Activated T-helper 1 cell treated with anti-CD3 and anti-CD28 coated beads, Interleukin-2, amount 50 U/mL, for 16 hours (primary cell): ENCODE data around the gene TNFRSF18.

Experiments
- DNase-seq, 2 donors: peaks; one replicate each; pipeline ENCODE4 v3.0.0-alpha.2; 2020; ENCODE audit warnings: low read depth in 1 of 2, low spot score in 1 of 2

Gene TNFRSF18

GRCh38 chr1:1213345-1214265 lies 7.2 kb upstream of the TNFRSF18 start, which contains the start of gene TNFRSF4:
TNFRSF4 (minus strand) TSS chr1:1214153; CDS start chr1:1214127, 26 bp downstream.
- DNase-seq: no peak

DNA sequence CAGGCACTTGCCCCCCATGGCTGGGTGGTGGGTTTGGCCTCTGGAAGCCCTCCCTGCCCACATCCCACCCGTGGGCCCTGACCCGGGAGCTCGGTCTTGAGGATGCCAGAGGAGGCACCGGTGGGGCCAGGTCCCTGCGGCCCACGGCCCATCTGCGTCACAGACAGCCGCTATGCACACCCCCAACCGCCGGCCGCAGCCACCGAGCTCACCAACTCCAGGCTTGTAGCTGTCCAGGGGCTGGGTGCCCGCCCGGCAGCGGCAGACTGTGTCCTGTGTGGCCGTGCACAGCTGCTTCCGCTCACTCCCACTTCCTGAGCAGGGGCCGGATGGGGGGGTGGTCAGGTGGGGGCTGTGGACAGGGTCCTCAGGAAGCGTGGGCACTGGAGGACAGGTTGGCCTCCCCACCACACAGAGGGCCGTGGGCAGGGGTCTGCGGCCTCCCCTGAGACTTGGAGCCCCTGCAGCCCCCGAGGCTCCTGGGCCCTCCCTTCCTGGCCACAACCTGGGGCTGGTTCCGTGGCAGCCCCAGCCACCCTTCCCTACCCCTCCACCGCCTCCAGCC lies 6.5 kb upstream of the TNFRSF18 start:
- DNase-seq: no peak

GRCh38 chr1:1211541-1212441 lies 5.4 kb upstream of the TNFRSF18 start:
- DNase-seq: no peak

- DNase-seq: no peak
These were observed 4.5 kb upstream of the TNFRSF18 start for GRCh38 chr1:1210726-1211540.

- no peak for DNase-seq
These were observed 2.5 kb upstream of the TNFRSF18 start for GRCh38 chr1:1208713-1209433.

DNA sequence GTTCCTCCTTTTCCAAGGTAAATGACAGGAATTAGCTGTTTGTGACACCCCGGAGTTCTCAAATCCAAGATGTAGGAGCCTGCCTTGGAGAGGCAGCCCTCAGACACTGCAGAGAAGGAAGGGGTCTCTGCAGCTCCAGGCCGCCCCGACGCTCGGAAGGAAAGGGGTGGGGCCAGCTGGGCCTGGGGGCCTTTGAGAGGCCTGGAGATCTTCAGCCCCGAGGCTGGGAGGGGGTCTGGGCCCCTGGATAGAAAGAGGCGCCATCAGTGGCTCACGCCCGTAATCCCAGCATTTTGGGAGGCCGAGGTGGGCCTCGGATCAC lies 1.1 kb upstream of the TNFRSF18 start:
- DNase-seq: no peak

GRCh38 chr1:1206966-1207531 lies 657 bp upstream of the TNFRSF18 start:
- DNase-seq: no peak

DNA sequence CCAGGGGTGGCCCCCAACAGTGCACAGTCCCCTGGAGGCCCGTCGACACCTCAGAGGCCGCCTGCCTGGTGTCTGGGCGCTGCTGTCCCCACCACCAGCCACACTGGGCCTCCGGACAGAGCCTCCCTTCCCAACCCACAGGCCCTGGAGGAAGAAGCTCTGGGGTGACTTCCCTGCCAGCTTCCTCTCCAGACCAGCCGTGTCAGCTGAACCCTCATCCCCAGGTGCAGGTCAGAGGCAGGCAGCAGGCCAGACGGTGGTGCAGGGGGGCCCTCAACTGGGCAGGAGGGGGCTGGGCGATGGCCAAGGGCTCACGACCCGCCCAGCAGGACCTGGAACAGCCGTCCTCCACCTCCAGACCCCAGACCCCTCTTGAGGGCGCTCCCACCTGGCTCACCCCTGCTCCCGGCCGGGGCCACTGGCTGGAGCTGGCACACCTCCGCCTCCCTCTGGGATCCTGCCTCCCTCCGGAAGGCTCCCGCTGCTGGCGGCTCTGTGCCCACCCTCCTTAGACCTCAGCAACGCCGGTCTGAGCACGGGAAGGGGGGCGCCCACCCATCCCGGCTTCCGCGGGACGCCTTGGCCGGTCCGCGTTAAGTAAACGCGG lies 520 bp downstream of the TNFRSF18 start:
- DNase-seq: no peak

GRCh38 chr1:1204998-1205768 lies 1.2 kb downstream of the TNFRSF18 start:
- DNase-seq: no peak

DNA sequence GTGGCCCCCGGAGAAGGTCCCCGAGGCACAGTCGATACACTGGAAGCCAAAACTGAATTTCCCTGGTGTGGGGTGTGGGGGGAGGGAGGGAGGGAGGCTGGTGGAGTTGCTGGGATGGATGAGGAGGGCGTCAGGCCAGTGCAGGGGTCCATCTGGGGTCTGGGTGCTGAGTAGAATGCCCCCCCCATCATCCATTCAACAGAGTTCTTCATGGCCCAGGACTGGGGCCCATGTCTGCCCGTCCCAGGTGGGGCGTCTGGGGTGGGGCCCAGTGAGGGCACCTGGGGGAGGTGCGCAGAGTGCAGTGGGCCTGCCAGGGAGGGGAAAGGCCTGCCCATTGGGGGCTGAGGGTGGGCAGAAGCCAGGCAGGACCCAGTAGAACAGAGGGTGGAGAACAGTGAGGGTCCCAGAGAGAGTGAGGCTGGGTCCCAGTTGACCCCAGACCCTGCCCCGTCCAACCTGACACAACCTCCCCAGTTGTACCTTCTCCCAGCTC lies 1.9 kb downstream of the TNFRSF18 start:
- no peak for DNase-seq

DNA sequence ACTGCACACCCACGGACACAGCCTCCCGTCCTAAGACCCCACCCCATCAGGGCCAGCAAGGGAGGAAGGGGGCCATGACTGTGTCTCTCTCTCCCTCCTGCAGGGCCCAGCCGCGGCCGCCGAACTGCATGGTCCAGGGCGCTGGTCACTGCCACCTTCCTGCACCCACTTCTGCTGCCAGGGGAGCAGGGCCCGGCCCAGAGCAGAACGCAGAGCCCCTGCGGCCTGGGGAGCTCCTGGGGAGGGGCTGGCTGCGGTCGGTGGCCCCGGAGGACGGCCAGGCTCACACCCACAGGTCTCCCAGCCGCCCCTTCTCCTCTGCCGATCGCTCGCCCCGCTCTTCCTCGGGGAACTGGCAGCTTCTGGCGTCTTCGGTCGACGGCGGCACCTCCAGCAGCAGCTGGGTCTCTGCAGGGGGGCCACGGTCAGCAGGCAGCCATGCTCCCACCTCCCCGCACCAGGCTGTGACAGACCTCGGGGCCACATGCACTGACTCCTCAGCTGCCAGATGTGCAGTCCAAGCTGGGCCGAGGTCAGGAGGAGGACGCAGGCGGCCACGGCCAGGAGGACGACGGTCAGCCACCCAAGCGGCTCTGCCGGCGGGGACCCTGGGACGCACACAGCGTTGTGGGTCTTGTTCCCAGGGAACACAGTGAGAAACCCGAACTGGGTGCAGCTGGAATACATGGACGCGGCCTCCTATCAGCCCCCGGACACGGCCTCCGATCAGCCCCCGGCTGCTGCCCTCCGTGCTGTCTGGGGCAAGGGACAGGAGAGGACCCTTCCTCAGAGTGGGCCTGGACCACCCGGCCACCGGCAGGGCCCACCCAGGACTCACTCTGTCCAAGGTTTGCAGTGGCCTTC lies 2.6 kb downstream of the TNFRSF18 start:
- no peak for DNase-seq

GRCh38 chr1:1202831-1203560 lies 3.4 kb downstream of the TNFRSF18 start:
- no peak for DNase-seq

- peak; percentile 63 to 90 for DNase-seq
These were observed 5.2 kb downstream of the TNFRSF18 start for GRCh38 chr1:1200876-1201810.

- no peak for DNase-seq
These were observed 6.2 kb downstream of the TNFRSF18 start for GRCh38 chr1:1199961-1200875.
